Measurements from ENCODE around the gene CNOT11. TPM values are rescaled to one million over a fixed set of nuclear protein-coding genes. Genes with fewer than 3 reads are reported as not detected.
"Not testable (repeated sequence)": the region's sequence is repeated elsewhere in the genome, so short reads cannot be mapped to it uniquely, and the experiment has no call there.

The CNOT11 gene
- total RNA-seq, 1 experiment from 2014 or later: 54.0 TPM

- H3K4me1 Mint-ChIP-seq: peaks cover 18% of the 10 kb centered on the region
- H3K9me3 Mint-ChIP-seq: peaks cover 25% of the 10 kb centered on the region
- TF ChIP-seq CTCF (IDR thresholded peaks at IDR 0.05): 0 out of 2 replicates have a peak, but pooled peaks have one; percentile 17
- not testable (repeated sequence) for H3K27ac Mint-ChIP-seq; ATAC-seq; H3K27me3 Mint-ChIP-seq (ENCODE audit: low read depth); H3K4me3 Mint-ChIP-seq; DNase-seq (ENCODE audit: low spot score)
- POLR2A ChIA-PET: interaction anchor here (1.3 kb wide), 1 partner anchor 11 kb away, joined by 3 read pairs; no protein-coding TSS in a partner anchor
- CTCF ChIA-PET: interaction anchor here (1.0 to 1.9 kb wide), 8 partner anchors 8 to 101 kb away, joined by 3 to 15 read pairs (median 6); partner anchors contain the start of gene CNOT11
- peaks cover 13% of the 10 kb centered on the region for H3K36me3 Mint-ChIP-seq
These were observed 12.0 kb upstream of the CNOT11 start for GRCh38 chr2:101240694-101241093.

GRCh38 chr2:101241158-101241557, 11.5 kb upstream of the CNOT11 start:
- H3K4me3 Mint-ChIP-seq: no peak overlapping the region
- no peak for ATAC-seq
- ChIA-PET POLR2A (no interaction called here), CTCF (interaction anchor here (1.2 to 1.9 kb wide), 4 partner anchors 10 to 36 kb away, joined by 3 to 15 read pairs (median 12); partner anchors contain the start of gene CNOT11)
- peaks cover 8% of the 10 kb centered on the region for H3K36me3 Mint-ChIP-seq
- H3K9me3 Mint-ChIP-seq: peaks cover 21% of the 10 kb centered on the region
- H3K4me1 Mint-ChIP-seq: peaks cover 18% of the 10 kb centered on the region
- H3K27ac Mint-ChIP-seq: no peak overlapping the region
- H3K27me3 Mint-ChIP-seq (ENCODE audit: low read depth): no peaks in the 10 kb centered on the region
- TF ChIP-seq TP53 (CRISPR knock-in tag; IDR thresholded peaks at IDR 0.05) (no peak), ZNF281 (CRISPR knock-in tag; IDR thresholded peaks at IDR 0.05) (no peak), ETV6 (CRISPR knock-in tag; IDR thresholded peaks at IDR 0.05) (no peak), ZNF512 (CRISPR knock-in tag; IDR thresholded peaks at IDR 0.05; ENCODE audit: borderline replicate concordance) (no peak), SOX15 (CRISPR knock-in tag; IDR thresholded peaks at IDR 0.05) (no peak), ELF4 (CRISPR knock-in tag; IDR thresholded peaks at IDR 0.05; ENCODE audit: low read depth) (no peak), ZNF317 (CRISPR knock-in tag; IDR thresholded peaks at IDR 0.05; ENCODE audit: borderline replicate concordance, low read depth) (no peak), HMGXB4 (CRISPR knock-in tag; IDR thresholded peaks at IDR 0.05) (no peak), E2F5 (CRISPR knock-in tag; IDR thresholded peaks at IDR 0.05) (no peak), KAT7 (CRISPR knock-in tag; IDR thresholded peaks at IDR 0.05; ENCODE audit: borderline replicate concordance) (no peak), GABPB1 (CRISPR knock-in tag; IDR thresholded peaks at IDR 0.05) (no peak), JAZF1 (CRISPR knock-in tag; IDR thresholded peaks at IDR 0.05) (no peak), PRRX2 (CRISPR knock-in tag; IDR thresholded peaks at IDR 0.05) (no peak)
- DNase-seq (ENCODE audit: low spot score): no peak

GRCh38 chr2:101244373-101244772, 8.3 kb upstream of the CNOT11 start:
- ATAC-seq, POLR2A ChIA-PET: not testable (repeated sequence)

GRCh38 chr2:101244899-101245298, 7.8 kb upstream of the CNOT11 start:
- POLR2A ChIA-PET; H3K36me3 Mint-ChIP-seq; H3K27me3 Mint-ChIP-seq (ENCODE audit: low read depth); H3K4me3 Mint-ChIP-seq; H3K27ac Mint-ChIP-seq; ATAC-seq; DNase-seq (ENCODE audit: low spot score): not testable (repeated sequence)
- CTCF ChIA-PET: interaction anchor here (0.6 kb wide), 1 partner anchor 8 kb away, joined by 3 read pairs; no protein-coding TSS in a partner anchor
- H3K4me1 Mint-ChIP-seq: peaks cover 27% of the 10 kb centered on the region
- H3K9me3 Mint-ChIP-seq: peaks cover 21% of the 10 kb centered on the region

More at GRCh38 chr2:101244373-101244772, 8.3 kb upstream of the CNOT11 start:
- not testable (repeated sequence) for H3K27me3 Mint-ChIP-seq (ENCODE audit: low read depth); H3K36me3 Mint-ChIP-seq; H3K4me3 Mint-ChIP-seq; DNase-seq (ENCODE audit: low spot score); H3K27ac Mint-ChIP-seq
- Mint-ChIP-seq H3K9me3 (peaks cover 21% of the 10 kb centered on the region), H3K4me1 (peaks cover 23% of the 10 kb centered on the region)
- CTCF ChIA-PET: interaction anchor here (0.6 kb wide), 1 partner anchor 9 kb away, joined by 3 read pairs; no protein-coding TSS in a partner anchor

- POLR2A ChIA-PET; CTCF ChIA-PET; H3K4me3 Mint-ChIP-seq; H3K27me3 Mint-ChIP-seq (ENCODE audit: low read depth); H3K27ac Mint-ChIP-seq; DNase-seq (ENCODE audit: low spot score); ATAC-seq; H3K36me3 Mint-ChIP-seq: not testable (repeated sequence)
- Mint-ChIP-seq H3K9me3 (peaks cover 21% of the 10 kb centered on the region), H3K4me1 (peaks cover 28% of the 10 kb centered on the region)
These were observed 7.2 kb upstream of the CNOT11 start for GRCh38 chr2:101245468-101245867.

- H3K27me3 Mint-ChIP-seq (ENCODE audit: low read depth); DNase-seq (ENCODE audit: low spot score); H3K36me3 Mint-ChIP-seq; H3K27ac Mint-ChIP-seq; ATAC-seq; POLR2A ChIA-PET; H3K4me3 Mint-ChIP-seq: not testable (repeated sequence)
- peaks cover 33% of the 10 kb centered on the region for H3K4me1 Mint-ChIP-seq
- H3K9me3 Mint-ChIP-seq: peaks cover 21% of the 10 kb centered on the region
- CTCF ChIA-PET: interaction anchor here (0.8 to 1.5 kb wide), 2 partner anchors 9 to 60 kb away, joined by 4 to 7 read pairs; no protein-coding TSS in a partner anchor
These were observed 3.9 kb upstream of the CNOT11 start for GRCh38 chr2:101248756-101249155.

Measured in WTC11 (cell line).